Measurements from ENCODE around the gene NET1. TPM values are rescaled to one million over a fixed set of nuclear protein-coding genes. Genes with fewer than 3 reads are reported as not detected.
A peak's percentile ranks its signal among the peaks of the same experiment; 100 is the strongest.
"Not testable (repeated sequence)": the region's sequence is repeated elsewhere in the genome, so short reads cannot be mapped to it uniquely, and the experiment has no call there.

Gene NET1
- total RNA-seq, 4 donors from 2014 or later = 272 to 430 (median 363) TPM

DNA sequence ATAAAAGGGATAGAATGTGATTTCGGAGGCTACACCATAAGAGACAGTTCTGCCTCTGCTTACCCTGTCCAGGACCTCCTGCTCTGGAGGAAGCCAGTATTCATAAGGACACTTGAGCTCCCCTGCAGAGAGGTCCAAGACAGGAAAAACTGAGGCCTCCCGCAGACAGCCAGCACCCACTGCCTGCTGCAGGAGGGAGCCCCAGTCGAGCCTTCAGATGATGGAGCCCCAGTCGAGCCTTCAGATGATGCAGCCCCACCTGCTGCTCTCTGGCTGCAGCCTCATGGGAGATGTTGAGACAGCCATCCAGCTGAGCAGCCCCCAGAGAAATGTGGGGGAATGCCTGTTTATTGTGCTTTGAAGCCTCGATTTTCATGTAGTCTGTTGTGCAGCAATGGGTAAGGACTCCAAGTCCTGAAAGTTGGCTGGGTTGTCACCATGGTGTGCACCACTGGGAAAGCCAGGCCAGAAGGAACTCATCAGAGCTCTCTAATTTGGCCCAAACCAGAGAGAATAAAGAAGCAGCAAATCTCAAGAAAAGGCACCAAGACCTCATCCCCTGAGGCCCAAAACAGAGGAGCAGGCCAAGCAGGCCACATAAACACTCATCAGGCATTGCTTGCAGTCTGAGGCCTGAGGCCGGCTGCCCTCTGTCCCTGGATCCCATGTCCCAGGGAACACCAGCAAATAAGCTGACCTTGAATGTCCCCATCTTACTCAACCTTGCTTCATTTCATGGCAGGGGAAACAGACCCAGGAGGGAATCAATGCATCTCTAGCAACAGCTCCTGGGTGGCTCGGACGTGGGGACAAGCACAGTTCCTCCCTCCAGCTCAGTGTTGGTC, 56.1 kb downstream of the NET1 start:
- intact Hi-C loops (cut with DNase I) = no loop called here
- Histone ChIP-seq H3K27ac (replicated peaks in 1 of 4) (no peak overlapping the region), H3K36me3 (no peaks in the 10 kb centered on the region), H3K4me1 (peaks cover 9 to 37% (median 22%) of the 10 kb centered on the region in 4 donors), H3K9me3 (peaks cover 0 to 7% (median 2%) of the 10 kb centered on the region in 4 donors), H3K4me3 (no peak overlapping the region), H3K27me3 (no peaks in the 10 kb centered on the region)
- 91% methylated on average over 8 of the region's 8 CpGs for WGBS
- peak; percentile 85 for DNase-seq (ENCODE audit: extremely low spot score)
- TF ChIP-seq POLR2AphosphoS5 (IDR thresholded peaks at IDR 0.05) = no peak
- TF ChIP-seq EP300 (IDR thresholded peaks at IDR 0.05) = no peak
- TF ChIP-seq POLR2A (IDR thresholded peaks at IDR 0.05; ENCODE audit: low read depth) = no peak
- TF ChIP-seq CTCF (IDR thresholded peaks at IDR 0.05) = no peak

GRCh38 chr10:5469353-5470061, 57.1 kb downstream of the NET1 start:
- H3K4me3 ChIP-seq = no peak overlapping the region
- H3K27ac ChIP-seq (replicated peaks in 1 of 4) = no peak overlapping the region
- DNase-seq (ENCODE audit: extremely low spot score) = peak; percentile 74
- intact Hi-C loops (cut with DNase I) = no loop called here
- H3K36me3 ChIP-seq = no peaks in the 10 kb centered on the region
- TF ChIP-seq POLR2A (IDR thresholded peaks at IDR 0.05; ENCODE audit: low read depth) (no peak), POLR2AphosphoS5 (IDR thresholded peaks at IDR 0.05) (no peak), EP300 (IDR thresholded peaks at IDR 0.05) (no peak), CTCF (IDR thresholded peaks at IDR 0.05) (no peak)
- peaks cover 0 to 7% (median 2%) of the 10 kb centered on the region in 4 donors for H3K9me3 ChIP-seq
- no peaks in the 10 kb centered on the region for H3K27me3 ChIP-seq
- H3K4me1 ChIP-seq = peaks cover 9 to 32% (median 22%) of the 10 kb centered on the region in 4 donors
- 84% methylated on average over 6 of the region's 15 CpGs for WGBS

- 98% methylated on average over 7 of the region's 15 CpGs for WGBS
Measured at GRCh38 chr10:5470062-5470751, 57.9 kb downstream of the NET1 start.

DNA sequence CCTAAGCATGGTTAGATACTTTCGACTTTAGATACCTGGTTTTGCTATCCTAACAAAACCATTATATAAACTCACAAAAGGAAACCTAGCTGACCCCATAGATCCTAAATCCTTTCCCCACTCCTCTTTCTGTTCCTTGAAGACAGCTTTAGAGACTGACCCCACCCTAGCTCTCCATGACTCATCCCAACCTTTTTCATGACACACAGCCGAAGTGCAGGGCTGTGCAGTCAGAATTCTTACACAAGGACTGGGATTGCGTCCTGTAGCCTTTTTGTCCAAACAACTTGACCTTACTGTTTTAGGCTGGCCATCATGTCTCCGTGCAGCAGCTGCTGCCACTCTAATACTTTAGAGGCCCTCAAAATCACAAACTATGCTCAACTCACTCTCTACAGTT, 62.3 kb downstream of the NET1 start:
- 74% methylated on average over 4 of the region's 4 CpGs for WGBS
- intact Hi-C loops (cut with DNase I); H3K27me3 ChIP-seq: not testable (repeated sequence)

More at GRCh38 chr10:5470062-5470751, 57.9 kb downstream of the NET1 start:
- Histone ChIP-seq H3K4me3 (no peak overlapping the region), H3K36me3 (no peaks in the 10 kb centered on the region), H3K27me3 (no peaks in the 10 kb centered on the region), H3K4me1 (peaks cover 9 to 25% (median 19%) of the 10 kb centered on the region in 4 donors), H3K9me3 (peaks cover 0 to 7% (median 2%) of the 10 kb centered on the region in 4 donors), H3K27ac (replicated peaks in 1 of 4) (no peak overlapping the region)
- intact Hi-C loops (cut with DNase I) = no loop called here
- peak; percentile 83 for DNase-seq (ENCODE audit: extremely low spot score)
- TF ChIP-seq EP300 (IDR thresholded peaks at IDR 0.05) (no peak), POLR2A (IDR thresholded peaks at IDR 0.05; ENCODE audit: low read depth) (no peak), POLR2AphosphoS5 (IDR thresholded peaks at IDR 0.05) (no peak), CTCF (IDR thresholded peaks at IDR 0.05) (no peak)

GRCh38 chr10:5475088-5475487, 62.7 kb downstream of the NET1 start:
- not testable (repeated sequence) for H3K36me3 ChIP-seq
- WGBS = 96% methylated on average over 8 of the region's 8 CpGs

More for the DNA sequence above, 62.3 kb downstream of the NET1 start:
- H3K9me3 ChIP-seq; H3K36me3 ChIP-seq; H3K27ac ChIP-seq (replicated peaks in 1 of 4); H3K4me1 ChIP-seq; H3K4me3 ChIP-seq: not testable (repeated sequence)
- peak; percentile 68 for DNase-seq (ENCODE audit: extremely low spot score)

GRCh38 chr10:5475974-5476807, 63.8 kb downstream of the NET1 start:
- H3K4me1 ChIP-seq; DNase-seq (ENCODE audit: extremely low spot score); H3K27ac ChIP-seq (replicated peaks in 1 of 4); intact Hi-C loops (cut with DNase I); H3K27me3 ChIP-seq; H3K4me3 ChIP-seq; H3K36me3 ChIP-seq; H3K9me3 ChIP-seq: not testable (repeated sequence)
- WGBS = 97% methylated on average over 12 of the region's 12 CpGs

More at GRCh38 chr10:5475088-5475487, 62.7 kb downstream of the NET1 start:
- H3K9me3 ChIP-seq; H3K4me3 ChIP-seq; H3K27me3 ChIP-seq; H3K27ac ChIP-seq (replicated peaks in 1 of 4); H3K4me1 ChIP-seq; intact Hi-C loops (cut with DNase I); DNase-seq (ENCODE audit: extremely low spot score): not testable (repeated sequence)

Measured in esophagus muscularis mucosa (tissue), 4 donors.